ENCODE results near the gene PEAR1. TPM values are rescaled to one million over a fixed set of nuclear protein-coding genes. Genes with fewer than 3 reads are reported as not detected.
A peak's percentile ranks its signal among the peaks of the same experiment; 100 is the strongest.

Gene PEAR1
- total RNA-seq = not detected

GRCh38 chr1:156893048-156893953, at the start of gene PEAR1:
Gene PEAR1 (plus strand): TSS chr1:156893718. CDS start chr1:156903927, 10,209 bp downstream.
- Mint-ChIP-seq H3K4me1 (peaks cover 15% of the 10 kb centered on the region), H3K9me3 (no peaks in the 10 kb centered on the region), H3K4me3 (peak within 1 kb of the TSS; percentile 50), H3K27ac (no peak within 1 kb of the TSS), H3K27me3 (peaks cover 79% of the 10 kb centered on the region), H3K36me3 (no peaks in the 10 kb centered on the region)
- no peak for DNase-seq

- H3K4me3 Mint-ChIP-seq = peak overlapping the region; percentile 16
- no peak overlapping the region for H3K27ac Mint-ChIP-seq
- H3K9me3 Mint-ChIP-seq = no peaks in the 10 kb centered on the region
- H3K27me3 Mint-ChIP-seq = peaks cover 88% of the 10 kb centered on the region
- DNase-seq = no peak
- H3K4me1 Mint-ChIP-seq = peaks cover 18% of the 10 kb centered on the region
- no peaks in the 10 kb centered on the region for H3K36me3 Mint-ChIP-seq
Observed at GRCh38 chr1:156844102-156844501, 49.4 kb upstream of the PEAR1 start.

DNA sequence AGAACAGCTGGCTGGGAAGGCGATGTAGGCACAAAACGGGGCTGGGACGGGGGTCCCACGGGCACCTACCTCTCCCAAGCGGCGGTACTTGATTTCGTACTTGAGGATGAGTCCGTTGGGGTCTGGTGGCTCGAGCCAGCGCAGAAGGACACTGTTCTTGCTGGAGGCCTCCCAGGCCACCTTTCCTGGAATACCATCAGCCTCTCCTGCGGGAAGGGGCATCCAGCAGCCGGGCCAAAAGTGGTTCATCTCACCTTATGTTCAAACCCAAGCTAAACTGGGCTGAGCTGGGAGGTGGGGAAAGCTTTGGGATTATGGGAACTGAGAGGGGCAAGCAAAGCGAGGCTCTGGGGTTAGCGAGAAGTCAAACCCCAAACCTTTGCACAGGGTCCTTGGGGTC, 48.9 kb upstream of the PEAR1 start:
- Mint-ChIP-seq H3K9me3 (no peaks in the 10 kb centered on the region), H3K27ac (no peak overlapping the region), H3K4me3 (peak overlapping the region; percentile 57), H3K4me1 (peaks cover 19% of the 10 kb centered on the region), H3K36me3 (no peaks in the 10 kb centered on the region), H3K27me3 (peaks cover 88% of the 10 kb centered on the region)
- no peak for DNase-seq

GRCh38 chr1:156845055-156845952, 48.2 kb upstream of the PEAR1 start:
- Mint-ChIP-seq H3K36me3 (no peaks in the 10 kb centered on the region), H3K9me3 (no peaks in the 10 kb centered on the region), H3K4me1 (peaks cover 19% of the 10 kb centered on the region), H3K27me3 (peaks cover 82% of the 10 kb centered on the region), H3K27ac (no peak overlapping the region), H3K4me3 (peak overlapping the region; percentile 57)
- DNase-seq = peak; percentile 32

GRCh38 chr1:156845953-156846545, 47.5 kb upstream of the PEAR1 start:
- Mint-ChIP-seq H3K27me3 (peaks cover 74% of the 10 kb centered on the region), H3K4me3 (peak overlapping the region; percentile 37)

GRCh38 chr1:156846643-156847042, 46.9 kb upstream of the PEAR1 start:
- H3K27ac Mint-ChIP-seq = no peak overlapping the region
- H3K4me1 Mint-ChIP-seq = peaks cover 19% of the 10 kb centered on the region
- H3K9me3 Mint-ChIP-seq = no peaks in the 10 kb centered on the region
- H3K4me3 Mint-ChIP-seq = no peak overlapping the region
- peaks cover 70% of the 10 kb centered on the region for H3K27me3 Mint-ChIP-seq
- DNase-seq = no peak
- H3K36me3 Mint-ChIP-seq = no peaks in the 10 kb centered on the region

More at GRCh38 chr1:156845953-156846545, 47.5 kb upstream of the PEAR1 start:
- Mint-ChIP-seq H3K4me1 (peaks cover 19% of the 10 kb centered on the region), H3K27ac (no peak overlapping the region), H3K9me3 (no peaks in the 10 kb centered on the region), H3K36me3 (no peaks in the 10 kb centered on the region)
- DNase-seq = no peak

DNA sequence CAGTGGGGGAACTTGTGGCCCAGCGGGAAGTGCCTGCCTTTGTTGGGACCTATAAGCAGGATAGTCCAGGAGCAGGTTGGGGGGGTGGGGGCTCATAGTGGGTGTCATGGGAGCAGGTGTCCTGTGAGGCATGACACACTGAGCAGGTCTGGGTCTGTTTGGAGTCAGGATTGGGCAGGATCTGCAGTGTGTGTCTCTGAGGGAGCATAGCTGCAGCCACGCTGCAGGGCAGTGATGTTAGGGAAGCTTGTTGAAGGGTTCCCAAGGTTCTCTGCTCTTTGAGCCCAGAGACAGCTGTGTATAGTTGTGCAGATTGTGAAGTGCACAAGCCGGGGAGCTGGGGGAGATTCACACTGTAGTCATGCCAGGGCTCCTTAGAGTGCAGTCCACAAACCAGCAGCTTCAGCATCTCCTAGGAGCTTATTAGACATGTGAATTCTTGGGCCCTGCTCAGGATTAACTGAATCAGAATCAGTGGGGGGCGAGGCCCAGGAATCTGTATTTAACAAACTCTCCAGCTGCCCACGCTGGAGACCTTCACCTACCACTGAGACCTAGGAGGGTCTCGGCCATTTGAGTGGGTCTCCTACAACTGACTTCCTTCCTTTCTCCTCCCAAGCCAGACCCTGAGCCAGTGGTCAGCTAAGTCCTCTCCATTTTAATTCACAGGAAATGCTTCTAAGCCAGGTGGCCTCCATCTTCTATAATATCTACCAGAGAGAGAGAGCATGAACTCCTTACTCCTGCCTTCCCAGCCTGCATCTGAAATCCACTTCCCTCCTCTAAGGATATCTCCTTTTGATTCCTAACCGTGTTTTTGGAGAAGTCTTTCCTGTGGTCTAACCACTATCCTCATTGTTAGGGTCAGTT, 45.7 kb upstream of the PEAR1 start:
- H3K4me3 Mint-ChIP-seq = peak overlapping the region; percentile 55
- peaks cover 19% of the 10 kb centered on the region for H3K4me1 Mint-ChIP-seq
- H3K36me3 Mint-ChIP-seq = no peaks in the 10 kb centered on the region
- no peaks in the 10 kb centered on the region for H3K9me3 Mint-ChIP-seq
- H3K27ac Mint-ChIP-seq = no peak overlapping the region
- peaks cover 58% of the 10 kb centered on the region for H3K27me3 Mint-ChIP-seq
- no peak for DNase-seq

- H3K4me3 Mint-ChIP-seq = peak overlapping the region; percentile 55
- no peaks in the 10 kb centered on the region for H3K36me3 Mint-ChIP-seq
- peak; percentile 66 for DNase-seq
- H3K4me1 Mint-ChIP-seq = peaks cover 19% of the 10 kb centered on the region
- peaks cover 51% of the 10 kb centered on the region for H3K27me3 Mint-ChIP-seq
- no peaks in the 10 kb centered on the region for H3K9me3 Mint-ChIP-seq
- H3K27ac Mint-ChIP-seq = no peak overlapping the region
Observed at GRCh38 chr1:156848461-156849150, 44.9 kb upstream of the PEAR1 start.

DNA sequence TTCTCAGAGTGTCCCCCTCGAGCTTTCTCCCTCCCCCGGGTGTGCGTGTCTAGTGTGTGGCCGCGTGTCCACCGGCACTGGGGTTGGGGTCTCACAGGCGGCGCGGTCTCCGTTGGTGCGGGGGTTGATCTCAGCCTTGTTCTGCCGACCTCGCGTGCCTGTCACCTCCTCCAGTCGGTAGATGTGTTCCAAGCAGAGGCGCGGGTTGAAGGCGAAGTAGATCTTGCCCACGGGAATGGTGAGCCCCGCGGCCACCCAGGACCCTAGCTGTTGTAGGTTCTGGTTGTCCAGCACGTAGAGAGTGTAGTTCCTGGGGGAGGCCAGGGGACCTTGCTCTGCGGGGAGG, 44.4 kb upstream of the PEAR1 start:
- H3K9me3 Mint-ChIP-seq = no peaks in the 10 kb centered on the region
- DNase-seq = no peak
- H3K4me3 Mint-ChIP-seq = peak overlapping the region; percentile 51
- H3K27ac Mint-ChIP-seq = no peak overlapping the region
- no peaks in the 10 kb centered on the region for H3K36me3 Mint-ChIP-seq
- H3K27me3 Mint-ChIP-seq = peaks cover 45% of the 10 kb centered on the region
- peaks cover 17% of the 10 kb centered on the region for H3K4me1 Mint-ChIP-seq

DNA sequence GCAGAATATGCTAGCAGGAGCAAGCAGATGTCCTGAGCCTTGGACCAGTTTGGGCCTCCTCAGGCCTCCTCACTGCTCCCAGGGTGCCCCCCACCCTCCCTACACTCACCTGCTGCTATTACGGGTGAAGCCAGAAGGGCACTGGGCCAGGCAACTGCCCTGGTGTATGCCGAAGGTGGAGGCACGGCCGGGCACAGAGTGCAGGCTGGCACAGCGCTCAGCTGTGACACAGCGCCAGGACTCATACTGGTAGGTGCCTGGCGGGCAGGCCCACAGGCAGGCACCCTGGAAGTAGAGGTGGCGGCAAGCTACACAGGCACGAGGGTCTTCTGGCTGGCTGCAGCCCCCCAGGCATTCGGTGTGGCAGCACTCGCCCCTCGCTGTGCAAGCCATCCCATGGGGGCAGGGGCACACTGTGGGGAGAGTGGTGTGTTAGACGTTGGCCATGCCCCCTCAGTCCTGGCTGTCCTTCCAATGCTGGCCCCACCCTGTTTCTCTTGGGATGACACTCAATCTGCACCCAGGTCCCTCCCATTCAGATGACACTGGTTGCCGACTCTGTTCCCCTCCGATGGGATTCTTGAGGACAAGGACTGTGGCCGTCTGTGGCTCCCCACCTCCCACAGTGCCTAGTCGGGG, 41.6 kb upstream of the PEAR1 start:
- H3K4me1 Mint-ChIP-seq = peaks cover 12% of the 10 kb centered on the region
- H3K27ac Mint-ChIP-seq = no peak overlapping the region
- H3K9me3 Mint-ChIP-seq = no peaks in the 10 kb centered on the region
- no peaks in the 10 kb centered on the region for H3K36me3 Mint-ChIP-seq
- peaks cover 19% of the 10 kb centered on the region for H3K27me3 Mint-ChIP-seq
- H3K4me3 Mint-ChIP-seq = no peak overlapping the region
- no peak for DNase-seq

GRCh38 chr1:156852418-156852874, 41.1 kb upstream of the PEAR1 start:
- H3K9me3 Mint-ChIP-seq = no peaks in the 10 kb centered on the region
- peaks cover 12% of the 10 kb centered on the region for H3K4me1 Mint-ChIP-seq
- H3K4me3 Mint-ChIP-seq = no peak overlapping the region
- DNase-seq = no peak
- no peaks in the 10 kb centered on the region for H3K36me3 Mint-ChIP-seq
- H3K27me3 Mint-ChIP-seq = peaks cover 13% of the 10 kb centered on the region
- H3K27ac Mint-ChIP-seq = no peak overlapping the region

- Mint-ChIP-seq H3K36me3 (no peaks in the 10 kb centered on the region), H3K9me3 (no peaks in the 10 kb centered on the region)
Observed at GRCh38 chr1:156853761-156854160, 39.8 kb upstream of the PEAR1 start.

GRCh38 chr1:156854634-156855033, 38.9 kb upstream of the PEAR1 start:
- DNase-seq = no peak
- no peaks in the 10 kb centered on the region for H3K9me3 Mint-ChIP-seq
- H3K4me1 Mint-ChIP-seq = peaks cover 3% of the 10 kb centered on the region
- H3K27ac Mint-ChIP-seq = no peak overlapping the region
- no peak overlapping the region for H3K4me3 Mint-ChIP-seq
- H3K27me3 Mint-ChIP-seq = peaks cover 20% of the 10 kb centered on the region
- H3K36me3 Mint-ChIP-seq = no peaks in the 10 kb centered on the region

More at GRCh38 chr1:156853761-156854160, 39.8 kb upstream of the PEAR1 start:
- no peak overlapping the region for H3K27ac Mint-ChIP-seq
- no peak overlapping the region for H3K4me3 Mint-ChIP-seq
- DNase-seq = no peak
- peaks cover 7% of the 10 kb centered on the region for H3K4me1 Mint-ChIP-seq
- peaks cover 17% of the 10 kb centered on the region for H3K27me3 Mint-ChIP-seq

All from activated naive CD8-positive, alpha-beta T cell treated with anti-CD3 and anti-CD28 coated beads for 36 hours (primary cell).